GM10847 (cell line): ENCODE data around the gene CREG1.

Experiments
- POLR2A ChIP-seq: IDR thresholded peaks from 2 replicates; pipeline ENCODE4 v1.6.1; 2011; ENCODE audit not compliant: insufficient read length; ENCODE audit errors: extremely low read depth

CREG1 gene

GRCh38 chr1:167544447-167545093 lies 9.0 kb downstream of the CREG1 start:
- TF ChIP-seq POLR2A, result no peak

- no peak for TF ChIP-seq POLR2A
Measured at GRCh38 chr1:167543199-167543990, 10.2 kb downstream of the CREG1 start.

- TF ChIP-seq POLR2A, result no peak
Measured at GRCh38 chr1:167542109-167543032, 11.2 kb downstream of the CREG1 start.

GRCh38 chr1:167541610-167542009 lies 12.0 kb downstream of the CREG1 start:
- TF ChIP-seq POLR2A, result no peak

- no peak for TF ChIP-seq POLR2A
Measured at GRCh38 chr1:167541003-167541402, 12.6 kb downstream of the CREG1 start.

- TF ChIP-seq POLR2A, result no peak
Measured at GRCh38 chr1:167538657-167539056, 14.9 kb downstream of the CREG1 start.

GRCh38 chr1:167533851-167534300 lies 19.7 kb downstream of the CREG1 start:
- no peak for TF ChIP-seq POLR2A

GRCh38 chr1:167532964-167533824 lies 20.4 kb downstream of the CREG1 start:
- no peak for TF ChIP-seq POLR2A

GRCh38 chr1:167532375-167532774 lies 21.2 kb downstream of the CREG1 start:
- no peak for TF ChIP-seq POLR2A

GRCh38 chr1:167529829-167530474 lies 23.6 kb downstream of the CREG1 start:
- no peak for TF ChIP-seq POLR2A

GRCh38 chr1:167528057-167528728 lies 25.4 kb downstream of the CREG1 start:
- no peak for TF ChIP-seq POLR2A

GRCh38 chr1:167526667-167527383 lies 26.7 kb downstream of the CREG1 start:
- TF ChIP-seq POLR2A, result no peak

- TF ChIP-seq POLR2A, result no peak
Measured at GRCh38 chr1:167524651-167525050, 28.9 kb downstream of the CREG1 start.
